B cell (primary cell): Measurements from ENCODE around the gene RAB11B. TPM values are rescaled to one million over a fixed set of nuclear protein-coding genes. Genes with fewer than 3 reads are reported as not detected.
"Not testable (repeated sequence)": the region's sequence is repeated elsewhere in the genome, so short reads cannot be mapped to it uniquely, and the experiment has no call there.

ENCODE experiments used
- ATAC-seq: fragments of 200-7000 bp; cut with Tn5 transposase; one replicate; pipeline ENCODE4 v1.10.0; 2021; ENCODE audit warnings: low read depth, mild to moderate bottlenecking, moderate number of reproducible peaks, moderate library complexity
- CTCF ChIA-PET: fragments of 350-600 bp; sonication (Branson Sonifier 250); formaldehyde crosslinking; loops from one replicate; lab custom pipeline; 2021; ENCODE audit warnings: antibody characterized with exemption, inconsistent platforms; lab: Charles Lee
- POLR2A ChIA-PET: fragments of 350-600 bp; sonication (Branson Sonifier 250); formaldehyde crosslinking; loops from one replicate; lab custom pipeline; 2021; ENCODE audit warnings: antibody characterized with exemption; lab: Charles Lee
- DNase-seq: peaks from one replicate; pipeline ENCODE4 v3.0.0; 2013
- H2AFZ ChIP-seq: 2 replicates; pipeline ENCODE4 v1.6.1; 2012; ENCODE audit warnings: mild to moderate bottlenecking, low read depth, low read length; ENCODE audit not compliant: insufficient read depth, poor library complexity, severe bottlenecking
- H3K27ac ChIP-seq, 2 donors: 1 replicate in 1 of 2; 2 replicates in 1 of 2; pipeline ENCODE4 v1.5.1; 2012 to 2013; ENCODE audit warnings: low read length in 2 of 2, mild to moderate bottlenecking in 2 of 2, moderate library complexity in 1 of 2
- H3K27me3 ChIP-seq, 4 experiments: fragments of 200-600 bp in 1 of 4; sonication (generic) in 1 of 4; replicated peaks in 1 of 4; 1 replicate in 2 of 4; 2 replicates in 2 of 4; pipeline versions ENCODE4 v1.6.1 to v1.7.0; 2013 to 2016; ENCODE audit warnings: low read length in 3 of 4, mild to moderate bottlenecking in 2 of 4, mixed read lengths in 1 of 4, moderate library complexity in 1 of 4; ENCODE audit not compliant: insufficient read depth in 4 of 4, control insufficient read depth in 3 of 4; ENCODE audit errors: control extremely low read depth in 1 of 4
- H3K36me3 ChIP-seq, 2 experiments: replicated peaks in 1 of 2; 1 replicate in 1 of 2; 2 replicates in 1 of 2; pipeline versions ENCODE4 v1.6.1 to v1.7.1; 2013; ENCODE audit warnings: low read length in 1 of 2; ENCODE audit not compliant: insufficient read depth in 2 of 2, control insufficient read depth in 1 of 2; ENCODE audit errors: control extremely low read depth in 1 of 2, extremely low read depth in 1 of 2
- H3K4me1 ChIP-seq, 2 donors: fragments of 200-600 bp in 1 of 2; sonication (generic) in 1 of 2; 1 replicate in 1 of 2; 2 replicates in 1 of 2; pipeline versions ENCODE4 v1.5.1 to v1.6.1; 2013 to 2017; ENCODE audit warnings: low read length in 2 of 2; ENCODE audit not compliant: control insufficient read depth in 2 of 2, insufficient read depth in 2 of 2
- H3K4me2 ChIP-seq: replicated peaks from 2 replicates; pipeline ENCODE3; 2012; ENCODE audit warnings: mild to moderate bottlenecking, low read depth, low read length; ENCODE audit not compliant: poor library complexity, severe bottlenecking
- H3K4me3 ChIP-seq, 5 experiments: fragments of 200-600 bp in 1 of 5; sonication (generic) in 1 of 5; 1 replicate in 3 of 5; 2 replicates in 2 of 5; pipeline versions ENCODE4 v1.5.1 to v1.7.0; 2011 to 2016; ENCODE audit warnings: low read length in 4 of 5, mild to moderate bottlenecking in 4 of 5, low read depth in 2 of 5, control low read depth in 1 of 5, moderate library complexity in 1 of 5; ENCODE audit not compliant: insufficient read depth in 1 of 5; ENCODE audit errors: control extremely low read depth in 1 of 5, extremely low read depth in 1 of 5
- H3K79me2 ChIP-seq: fragments of 200-600 bp; sonication (generic); one replicate; pipeline ENCODE4 v1.6.0; 2016; ENCODE audit warnings: low read length; ENCODE audit not compliant: control insufficient read depth, insufficient read depth
- H3K9ac ChIP-seq: fragments of 200-600 bp; sonication (generic); 2 replicates; pipeline ENCODE4 v1.6.1; 2017; ENCODE audit warnings: mild to moderate bottlenecking, low read length, moderate library complexity
- H3K9me3 ChIP-seq, 3 donors: one replicate each; pipeline versions ENCODE4 v1.6.1 to v1.7.1; 2013; ENCODE audit warnings: low read length in 2 of 3; ENCODE audit not compliant: control insufficient read depth in 2 of 3, insufficient read depth in 1 of 3; ENCODE audit errors: control extremely low read depth in 1 of 3
- H4K20me1 ChIP-seq: 2 replicates; pipeline ENCODE4 v1.6.0; 2012; ENCODE audit warnings: mild to moderate bottlenecking, low read length; ENCODE audit not compliant: insufficient read depth, control insufficient read depth, poor library complexity, severe bottlenecking
- H3K27ac Mint-ChIP-seq: one replicate; pipeline ENCODE4 v1.8.0; 2021; ENCODE audit warnings: mixed read lengths
- H3K27me3 Mint-ChIP-seq: one replicate; pipeline ENCODE4 v1.8.0; 2021; ENCODE audit warnings: mixed read lengths
- H3K4me1 Mint-ChIP-seq: one replicate; pipeline ENCODE4 v1.8.0; 2021; ENCODE audit warnings: mixed read lengths
- H3K4me3 Mint-ChIP-seq: one replicate; pipeline ENCODE4 v1.8.0; 2021; ENCODE audit warnings: mixed read lengths
- H3K9me3 Mint-ChIP-seq: one replicate; pipeline ENCODE4 v1.8.0; 2022; ENCODE audit warnings: mixed read lengths; ENCODE audit not compliant: insufficient read depth
- CTCF ChIP-seq: fragments of 200-600 bp; IDR thresholded peaks from one replicate; pipeline ENCODE4 v1.8.0; 2022; ENCODE audit warnings: antibody characterized with exemption, mild to moderate bottlenecking
- EZH2 ChIP-seq: IDR thresholded peaks from 2 replicates; pipeline ENCODE4 v1.6.1; 2012; ENCODE audit warnings: borderline replicate concordance, low read depth, mild to moderate bottlenecking, moderate library complexity, low read length; ENCODE audit not compliant: insufficient read depth, poor library complexity, severe bottlenecking
- WGBS: methylation state at CpG from one replicate; pipeline ENCODE4 v1.1.5; 2013; ENCODE audit warnings: missing lambda C conversion rate; ENCODE audit not compliant: insufficient coverage; 5-methylcytosine and 5-hydroxymethylcytosine counted together
- intact Hi-C: fragments of 100-400 bp; cut with micrococcal nuclease; formaldehyde crosslinking; loops from one replicate; pipeline ENCODE4 v1.10.0; 2022
- polyA plus RNA-seq: library from polyadenylated mRNA; depleted of rRNA; stranded (reverse); fragments of >200 nt; gene quantifications from 2 replicates; pipeline ENCODE4 v1.2.3, GENCODE V29; 2012
- total RNA-seq, 2 donors: library from RNA; stranded (reverse); fragments of 120-200 nt in 1 of 2; gene quantifications; 1 replicate in 1 of 2; 2 replicates in 1 of 2; pipeline versions ENCODE4 v1.2.3 to v1.2.4, GENCODE V29; 2013 to 2022

RAB11B gene
- total and polyA plus RNA-seq, 2 donors (not counting 1 experiment from before 2014, with no cell fraction given) = 130 to 165 TPM

- no peak overlapping the region for H3K27ac Mint-ChIP-seq
- DNase-seq (no peak), ATAC-seq (no peak)
- Histone ChIP-seq H3K36me3 (no peaks in the 10 kb centered on the region), H3K4me1 (peaks cover 0 to 3% of the 10 kb centered on the region in 2 donors), H4K20me1 (no peaks in the 10 kb centered on the region), H3K4me2 (no peak overlapping the region), H3K4me3 (no peak overlapping the region), H3K9ac (no peak overlapping the region), H3K9me3 (peaks cover 0 to 3% (median 0%) of the 10 kb centered on the region in 3 donors), H3K79me2 (no peaks in the 10 kb centered on the region), H3K27me3 (peaks cover 0 to 19% (median 2%) of the 10 kb centered on the region in 4 experiments), H3K27ac (no peak overlapping the region), H2AFZ (no peak overlapping the region)
- no peak for TF ChIP-seq EZH2
- TF ChIP-seq CTCF = peak; percentile 17
- WGBS = 47% methylated on average over 6 of the region's 10 CpGs
- H3K27me3 Mint-ChIP-seq = peaks cover 21% of the 10 kb centered on the region
- H3K4me3 Mint-ChIP-seq = no peak overlapping the region
- H3K4me1 Mint-ChIP-seq = peaks cover 3% of the 10 kb centered on the region
- peaks cover 3% of the 10 kb centered on the region for H3K9me3 Mint-ChIP-seq
- POLR2A ChIA-PET = interaction anchor here (0.6 kb wide), 1 partner anchor 153 kb away, joined by 3 read pairs; no protein-coding TSS in a partner anchor
- intact Hi-C loops = no loop called here
- CTCF ChIA-PET = interaction anchor here (0.6 to 3.9 kb wide), 13 partner anchors 8 to 312 kb away, joined by 3 to 40 read pairs (median 8); partner anchors contain the start of genes KANK3, MYO1F and ZNF414
These were observed 37.9 kb upstream of the RAB11B start for GRCh38 chr19:8352134-8352827.

GRCh38 chr19:8352845-8353244 is 37.3 kb upstream of the RAB11B start:
- H2AFZ ChIP-seq, H3K9me3 Mint-ChIP-seq, H3K4me1 ChIP-seq, H3K4me1 Mint-ChIP-seq, H3K27ac ChIP-seq, H3K79me2 ChIP-seq, intact Hi-C loops, H3K9ac ChIP-seq, H3K4me2 ChIP-seq, ATAC-seq, H3K4me3 Mint-ChIP-seq, H3K9me3 ChIP-seq, H3K4me3 ChIP-seq, DNase-seq, H4K20me1 ChIP-seq, H3K36me3 ChIP-seq, H3K27ac Mint-ChIP-seq: not testable (repeated sequence)
- H3K27me3 ChIP-seq = peaks cover 0 to 19% (median 2%) of the 10 kb centered on the region in 4 experiments
- CTCF ChIA-PET = interaction anchor here (0.6 to 3.9 kb wide), 19 partner anchors 9 to 313 kb away, joined by 3 to 40 read pairs (median 6); partner anchors contain the start of genes KANK3, MYO1F, RAB11B and ZNF414
- POLR2A ChIA-PET = interaction anchor here (0.6 kb wide), 1 partner anchor 153 kb away, joined by 3 read pairs; no protein-coding TSS in a partner anchor
- WGBS = 74% methylated on average over 5 of the region's 5 CpGs
- H3K27me3 Mint-ChIP-seq = peaks cover 21% of the 10 kb centered on the region
